DOHH2 (cell line): ENCODE data around the gene GSTA1.
"Not testable (repeated sequence)": the region's sequence is repeated elsewhere in the genome, so short reads cannot be mapped to it uniquely, and the experiment has no call there.

Source experiments
- H3F3A ChIP-seq: fragments of 200-600 bp; sonication (generic), shearing (Covaris generic); 2 replicates; pipeline ENCODE4 v1.6.0; 2016; ENCODE audit warnings: antibody characterized with exemption, mild to moderate bottlenecking; ENCODE audit not compliant: control insufficient read depth, insufficient read depth
- H3K27ac ChIP-seq: fragments of 200-600 bp; sonication (generic); 2 replicates; pipeline ENCODE4 v1.5.1; 2014; ENCODE audit warnings: low read depth, mild to moderate bottlenecking, low read length, moderate library complexity
- H3K27me3 ChIP-seq: fragments of 200-600 bp; sonication (generic); 2 replicates; pipeline ENCODE4 v1.6.1; 2014; ENCODE audit warnings: mild to moderate bottlenecking, low read length, mixed read lengths; ENCODE audit not compliant: control insufficient read depth
- H3K36me3 ChIP-seq: fragments of 200-600 bp; sonication (generic); 2 replicates; pipeline ENCODE4 v1.6.1; 2014; ENCODE audit warnings: mild to moderate bottlenecking, low read length, moderate library complexity, mixed read lengths; ENCODE audit not compliant: control insufficient read depth
- H3K4me1 ChIP-seq: fragments of 200-600 bp; sonication (generic); 2 replicates; pipeline ENCODE4 v1.6.1; 2014; ENCODE audit warnings: mild to moderate bottlenecking, low read length, mixed read lengths; ENCODE audit not compliant: control insufficient read depth
- H3K4me2 ChIP-seq: fragments of 200-600 bp; sonication (generic); 2 replicates; pipeline ENCODE4 v1.6.0; 2014; ENCODE audit warnings: mild to moderate bottlenecking, low read length, moderate library complexity
- H3K4me3 ChIP-seq: fragments of 200-600 bp; sonication (generic); 2 replicates; pipeline ENCODE4 v1.5.1; 2014; ENCODE audit warnings: mild to moderate bottlenecking, low read length, mixed read lengths
- H3K79me2 ChIP-seq: fragments of 200-600 bp; sonication (generic); 2 replicates; pipeline ENCODE4 v1.6.1; 2014; ENCODE audit warnings: mild to moderate bottlenecking, low read length, mixed read lengths; ENCODE audit not compliant: control insufficient read depth
- H3K9me2 ChIP-seq: fragments of 200-600 bp; sonication (generic); replicated peaks from 2 replicates; pipeline ENCODE4 v1.6.1; 2014; ENCODE audit warnings: mild to moderate bottlenecking, low read length, mixed read lengths; ENCODE audit not compliant: control insufficient read depth
- H3K9me3 ChIP-seq: fragments of 200-600 bp; sonication (generic); 2 replicates; pipeline ENCODE4 v1.6.1; 2014; ENCODE audit warnings: antibody characterized with exemption, low read length, mixed read lengths; ENCODE audit not compliant: control insufficient read depth, insufficient read depth
- H4K20me1 ChIP-seq: fragments of 200-600 bp; sonication (generic); 2 replicates; pipeline ENCODE4 v1.6.0; 2014; ENCODE audit warnings: low read depth, mild to moderate bottlenecking, antibody characterized with exemption, low read length, moderate library complexity; ENCODE audit not compliant: control insufficient read depth, insufficient read depth
- CTCF ChIP-seq: fragments of 200-600 bp; sonication (generic); IDR thresholded peaks from one replicate; pipeline ENCODE4 v1.5.1; 2014; ENCODE audit warnings: antibody characterized with exemption, mild to moderate bottlenecking, low read depth, low read length; ENCODE audit not compliant: poor library complexity, severe bottlenecking
- EZH2phosphoT487 ChIP-seq: fragments of 200-600 bp; sonication (generic); IDR thresholded peaks from 2 replicates; pipeline ENCODE4 v1.6.1; 2017; ENCODE audit warnings: borderline replicate concordance, mild to moderate bottlenecking, antibody characterized with exemption, low read length, moderate library complexity, mixed read lengths

The GSTA1 gene

GRCh38 chr6:52803668-52804255 lies at the start of gene GSTA1:
Gene GSTA1, minus strand, starts transcription at chr6:52803816. Its CDS starts 4,549 bp downstream, at chr6:52799267.
- H3K27me3 ChIP-seq, H3K9me2 ChIP-seq, H4K20me1 ChIP-seq, H3K4me2 ChIP-seq, H3F3A ChIP-seq, H3K36me3 ChIP-seq, H3K4me1 ChIP-seq, H3K27ac ChIP-seq, H3K9me3 ChIP-seq, H3K4me3 ChIP-seq, H3K79me2 ChIP-seq: not testable (repeated sequence)

GRCh38 chr6:52849137-52849536 lies 45.5 kb upstream of the GSTA1 start:
- Histone ChIP-seq H3K4me3 (no peak overlapping the region), H3K79me2 (no peaks in the 10 kb centered on the region), H3F3A (no peaks in the 10 kb centered on the region), H3K9me3 (no peaks in the 10 kb centered on the region), H3K27ac (no peak overlapping the region), H3K9me2 (no peaks in the 10 kb centered on the region), H4K20me1 (no peaks in the 10 kb centered on the region), H3K4me2 (no peak overlapping the region), H3K4me1 (no peaks in the 10 kb centered on the region), H3K27me3 (no peaks in the 10 kb centered on the region), H3K36me3 (no peaks in the 10 kb centered on the region)
- TF ChIP-seq EZH2phosphoT487 (no peak), CTCF (no peak)

GRCh38 chr6:52846002-52846401 lies 42.4 kb upstream of the GSTA1 start:
- Histone ChIP-seq H3K79me2 (no peaks in the 10 kb centered on the region), H3K9me3 (no peaks in the 10 kb centered on the region), H3K27me3 (no peaks in the 10 kb centered on the region), H3K4me2 (no peak overlapping the region), H3K36me3 (no peaks in the 10 kb centered on the region), H3K4me1 (no peaks in the 10 kb centered on the region), H3K4me3 (no peak overlapping the region), H4K20me1 (no peaks in the 10 kb centered on the region), H3K27ac (no peak overlapping the region), H3F3A (no peaks in the 10 kb centered on the region), H3K9me2 (no peaks in the 10 kb centered on the region)
- TF ChIP-seq CTCF (no peak), EZH2phosphoT487 (no peak)

GRCh38 chr6:52843605-52844004 lies 40.0 kb upstream of the GSTA1 start:
- no peak overlapping the region for H3K4me3 ChIP-seq
- TF ChIP-seq EZH2phosphoT487 (no peak), CTCF (no peak)
- no peak overlapping the region for H3K4me2 ChIP-seq
- H4K20me1 ChIP-seq: no peaks in the 10 kb centered on the region
- H3K9me2 ChIP-seq: no peaks in the 10 kb centered on the region
- H3F3A ChIP-seq: no peaks in the 10 kb centered on the region
- no peaks in the 10 kb centered on the region for H3K79me2 ChIP-seq
- H3K36me3 ChIP-seq: no peaks in the 10 kb centered on the region
- H3K9me3 ChIP-seq: no peaks in the 10 kb centered on the region
- no peaks in the 10 kb centered on the region for H3K4me1 ChIP-seq
- H3K27ac ChIP-seq: no peak overlapping the region
- H3K27me3 ChIP-seq: no peaks in the 10 kb centered on the region
